GM19455 (cell line): ENCODE data around the gene RBM19.
"Not testable (repeated sequence)": the region's sequence is repeated elsewhere in the genome, so short reads cannot be mapped to it uniquely, and the experiment has no call there.

Experiments used
- ATAC-seq: cut with Tn5 transposase; IDR thresholded peaks from one replicate; pipeline ENCODE4 v1.9.1; 2021; ENCODE audit not compliant: unreplicated experiment

The RBM19 gene, protein sequence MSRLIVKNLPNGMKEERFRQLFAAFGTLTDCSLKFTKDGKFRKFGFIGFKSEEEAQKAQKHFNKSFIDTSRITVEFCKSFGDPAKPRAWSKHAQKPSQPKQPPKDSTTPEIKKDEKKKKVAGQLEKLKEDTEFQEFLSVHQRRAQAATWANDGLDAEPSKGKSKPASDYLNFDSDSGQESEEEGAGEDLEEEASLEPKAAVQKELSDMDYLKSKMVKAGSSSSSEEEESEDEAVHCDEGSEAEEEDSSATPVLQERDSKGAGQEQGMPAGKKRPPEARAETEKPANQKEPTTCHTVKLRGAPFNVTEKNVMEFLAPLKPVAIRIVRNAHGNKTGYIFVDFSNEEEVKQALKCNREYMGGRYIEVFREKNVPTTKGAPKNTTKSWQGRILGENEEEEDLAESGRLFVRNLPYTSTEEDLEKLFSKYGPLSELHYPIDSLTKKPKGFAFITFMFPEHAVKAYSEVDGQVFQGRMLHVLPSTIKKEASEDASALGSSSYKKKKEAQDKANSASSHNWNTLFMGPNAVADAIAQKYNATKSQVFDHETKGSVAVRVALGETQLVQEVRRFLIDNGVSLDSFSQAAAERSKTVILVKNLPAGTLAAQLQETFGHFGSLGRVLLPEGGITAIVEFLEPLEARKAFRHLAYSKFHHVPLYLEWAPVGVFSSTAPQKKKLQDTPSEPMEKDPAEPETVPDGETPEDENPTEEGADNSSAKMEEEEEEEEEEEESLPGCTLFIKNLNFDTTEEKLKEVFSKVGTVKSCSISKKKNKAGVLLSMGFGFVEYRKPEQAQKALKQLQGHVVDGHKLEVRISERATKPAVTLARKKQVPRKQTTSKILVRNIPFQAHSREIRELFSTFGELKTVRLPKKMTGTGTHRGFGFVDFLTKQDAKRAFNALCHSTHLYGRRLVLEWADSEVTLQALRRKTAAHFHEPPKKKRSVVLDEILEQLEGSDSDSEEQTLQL

DNA sequence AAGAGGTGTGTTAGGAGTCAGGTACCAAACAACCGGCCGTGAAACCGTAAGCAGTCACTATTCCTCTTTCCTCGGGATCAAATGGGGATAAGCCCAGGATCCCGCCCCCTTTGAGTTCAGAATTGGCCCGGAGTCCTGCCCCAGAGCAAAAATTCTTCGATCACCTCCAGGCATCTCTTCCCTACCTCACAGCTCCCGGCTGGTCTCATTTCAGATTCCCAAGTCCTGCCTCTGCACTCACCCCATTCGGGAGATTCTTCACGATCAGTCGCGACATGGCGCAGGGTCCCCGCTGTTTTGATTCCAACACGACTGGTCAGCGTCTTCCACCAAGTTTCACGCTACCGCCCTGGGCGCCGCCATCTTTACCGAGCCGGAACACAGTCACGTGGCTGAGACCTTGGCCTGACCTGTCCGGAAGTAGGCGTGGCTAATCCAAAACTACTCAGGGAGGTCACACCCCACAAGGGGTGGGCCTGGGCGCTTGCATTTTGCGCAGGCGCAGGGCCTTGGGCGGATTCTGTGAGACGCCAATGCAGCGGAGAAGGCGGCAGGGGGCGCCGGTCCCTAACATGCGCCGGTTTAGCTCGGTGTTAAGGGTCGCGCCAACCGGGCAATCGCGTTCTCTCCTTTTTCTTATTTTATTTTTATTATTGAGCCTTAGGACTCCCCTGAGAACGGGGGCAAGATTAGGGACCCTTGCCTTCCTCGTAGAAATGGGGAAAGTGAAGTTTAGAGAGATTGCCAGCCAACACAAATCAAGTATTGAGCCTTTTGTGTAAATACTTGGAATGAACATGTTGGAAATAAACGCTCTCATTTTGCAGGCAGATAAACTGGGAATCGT lies at the start of gene RBM19:
RBM19 (minus strand) TSS at position 375 of the 847 bp plus-strand sequence; CDS start at position 277, 98 bp downstream.
- ATAC-seq, result peak; percentile 99

DNA sequence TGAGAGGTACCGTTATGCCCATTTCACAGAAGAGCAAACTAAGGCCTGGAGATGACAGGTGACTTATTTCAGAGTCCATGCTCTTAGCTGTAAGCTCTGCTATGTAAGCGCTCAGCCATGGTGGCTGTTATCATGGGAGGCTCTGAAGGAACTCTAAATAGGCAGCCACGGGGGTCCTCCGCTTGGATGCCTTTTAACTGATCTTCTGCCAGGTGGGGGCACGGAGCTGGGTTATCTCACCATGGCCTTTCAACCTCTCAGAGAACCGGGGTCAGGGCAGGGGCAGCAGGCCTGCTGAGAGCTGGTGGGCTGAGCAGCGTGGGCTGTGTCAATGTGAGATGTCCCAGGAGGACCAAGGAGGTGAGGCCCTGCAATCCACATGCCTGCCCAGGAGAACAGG lies 49.7 kb upstream of the RBM19 start:
- no peak for ATAC-seq

DNA sequence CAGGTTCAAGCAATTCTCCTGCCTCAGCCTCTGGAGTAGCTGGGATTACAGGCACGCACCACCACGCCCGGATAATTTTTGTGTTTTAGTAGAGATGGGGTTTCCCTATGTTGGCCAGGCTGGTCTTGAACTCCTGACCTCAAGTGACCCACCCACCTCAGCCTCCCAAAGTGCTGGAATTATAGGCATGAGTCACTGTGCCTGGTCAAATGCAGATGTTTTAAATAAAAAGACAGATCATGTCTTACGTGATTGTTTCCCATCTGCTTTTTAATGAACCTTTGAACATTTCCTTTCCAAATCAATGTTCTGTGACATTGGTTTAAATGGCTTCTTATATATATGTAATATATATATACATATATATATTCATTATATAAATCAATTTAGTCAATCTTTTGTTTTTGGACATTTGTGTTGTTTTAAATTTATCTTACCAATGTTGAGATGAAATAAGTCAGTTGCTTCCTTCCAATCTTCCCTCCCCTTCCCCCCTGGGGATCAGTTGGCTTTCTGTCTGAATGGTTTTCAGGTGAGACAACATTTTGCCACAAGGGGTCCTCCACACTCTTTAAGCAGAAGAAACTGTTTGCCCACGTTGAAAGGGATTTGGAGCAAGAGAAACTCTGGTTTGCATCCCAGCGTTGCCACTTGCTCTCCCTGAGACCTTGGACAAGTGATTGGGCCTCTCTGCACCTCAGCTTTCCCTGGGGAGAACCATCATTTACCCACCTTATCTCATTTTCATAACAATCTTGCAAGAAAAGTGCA lies 47.6 kb upstream of the RBM19 start:
- ATAC-seq, result no peak

DNA sequence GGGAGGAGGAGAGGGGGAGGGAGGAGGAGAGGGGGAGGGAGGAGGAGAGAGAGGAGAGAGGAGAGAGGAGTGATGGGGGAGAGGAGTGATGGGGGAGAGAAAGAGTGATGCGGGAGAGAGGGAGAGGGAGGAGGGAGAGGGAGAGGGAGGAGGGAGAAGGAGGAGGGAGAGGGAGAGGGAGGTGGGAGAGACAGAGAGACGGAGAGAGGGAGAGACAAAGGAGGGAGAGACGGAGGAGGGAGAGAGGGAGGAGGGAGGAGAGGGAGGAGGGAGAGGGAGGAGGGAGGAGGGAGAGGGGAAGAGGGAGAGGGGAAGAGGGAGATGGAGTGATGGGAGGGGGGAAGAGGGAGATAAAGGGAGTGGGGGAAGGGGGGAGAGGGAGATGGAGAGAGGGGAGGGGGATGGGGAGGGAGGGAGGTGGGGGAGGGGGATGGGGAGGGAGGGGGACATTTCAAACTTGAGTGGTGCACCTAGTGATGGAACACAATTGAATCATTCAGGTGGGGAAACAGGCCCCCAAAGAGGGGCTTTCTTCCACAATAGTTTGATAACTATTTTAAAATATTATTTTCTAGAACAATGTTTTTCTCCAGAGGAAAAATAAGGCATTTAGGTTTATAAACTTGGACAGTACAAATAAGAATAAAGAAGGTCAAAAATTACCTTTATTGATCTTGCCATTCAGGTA lies 46.8 kb upstream of the RBM19 start:
- no peak for ATAC-seq

DNA sequence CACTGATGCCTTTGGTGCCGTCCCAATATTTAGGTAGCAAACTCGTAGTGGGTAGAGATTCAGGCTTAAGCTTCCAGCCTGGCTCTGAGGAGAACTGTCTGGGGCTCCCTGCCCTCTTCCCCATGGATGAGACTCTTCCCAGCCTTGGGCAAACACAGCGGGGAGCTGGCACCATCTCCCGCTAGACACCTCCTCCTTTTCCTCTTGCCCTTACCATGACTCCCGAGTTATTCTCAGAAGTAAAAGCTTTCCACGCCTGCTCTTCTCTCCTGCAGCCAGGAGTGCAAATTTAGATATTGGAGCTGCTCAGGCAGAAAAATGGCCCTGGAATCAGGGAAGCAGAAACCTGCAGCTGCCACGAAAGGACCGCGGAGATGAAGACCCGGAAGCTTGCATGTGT lies 45.6 kb upstream of the RBM19 start:
- ATAC-seq, result no peak

DNA sequence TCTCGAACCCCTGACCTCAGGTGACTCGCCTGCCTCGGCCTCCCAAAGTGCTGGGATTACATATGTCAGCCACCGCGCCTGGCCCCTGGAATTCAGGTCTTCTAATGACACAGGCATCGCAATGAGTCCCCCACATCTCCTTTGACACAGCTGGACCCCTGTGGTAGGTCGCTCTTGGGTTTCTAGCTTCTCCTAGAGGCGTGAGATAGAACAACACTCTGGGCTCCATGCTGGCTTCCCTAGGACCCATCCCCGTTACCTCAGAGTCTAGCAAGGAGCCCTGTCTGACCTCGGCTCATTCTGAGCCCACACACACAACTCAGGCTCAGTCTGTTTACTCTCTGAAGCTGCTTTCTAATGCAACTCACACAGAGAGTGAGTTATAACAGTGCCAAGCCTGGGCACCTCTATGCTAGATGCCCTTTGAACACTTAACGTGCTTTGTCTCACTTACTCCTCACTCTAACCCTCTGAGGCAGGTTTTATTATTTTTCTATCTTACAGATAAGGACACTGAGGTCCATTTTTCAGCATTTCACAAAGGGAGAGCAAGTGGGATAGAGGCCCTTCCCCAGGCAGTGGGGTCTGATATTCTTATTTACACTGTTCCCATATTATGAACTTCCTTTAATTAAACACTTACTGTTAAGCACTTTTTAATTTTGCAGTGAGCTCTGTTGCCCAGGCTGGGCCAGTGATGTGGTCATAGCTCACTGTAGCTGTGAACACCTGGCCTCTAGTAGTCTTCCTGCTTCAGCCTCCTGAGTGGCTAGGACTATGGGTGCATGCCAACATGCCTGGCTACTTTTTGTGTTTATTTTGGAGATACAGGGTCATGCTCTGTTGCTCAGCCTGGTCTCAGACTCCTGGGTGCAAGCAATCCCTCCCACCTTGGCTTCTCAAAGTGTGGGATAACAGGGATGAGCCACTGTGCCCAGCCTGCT lies 40.6 kb upstream of the RBM19 start:
- no peak for ATAC-seq

DNA sequence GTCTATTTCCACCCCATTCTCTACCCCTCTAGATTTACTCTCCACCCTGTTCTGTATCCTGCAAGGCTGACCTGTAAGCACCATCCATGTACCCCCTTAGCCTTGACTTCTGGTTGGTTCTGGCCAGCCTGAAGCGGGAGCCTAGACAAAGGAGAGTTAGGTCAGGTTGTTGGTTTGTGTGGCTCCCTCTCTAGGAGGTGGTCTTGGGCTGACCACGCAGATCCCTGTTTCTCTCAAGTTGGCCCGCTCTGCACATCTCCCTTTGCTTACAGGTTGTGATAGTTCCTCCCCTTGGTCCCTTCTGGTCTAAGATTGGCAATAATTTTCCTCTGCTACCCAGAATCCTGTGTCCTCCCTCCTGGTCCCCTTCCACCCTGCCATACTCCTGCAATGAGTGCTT lies 38.3 kb upstream of the RBM19 start:
- no peak for ATAC-seq

DNA sequence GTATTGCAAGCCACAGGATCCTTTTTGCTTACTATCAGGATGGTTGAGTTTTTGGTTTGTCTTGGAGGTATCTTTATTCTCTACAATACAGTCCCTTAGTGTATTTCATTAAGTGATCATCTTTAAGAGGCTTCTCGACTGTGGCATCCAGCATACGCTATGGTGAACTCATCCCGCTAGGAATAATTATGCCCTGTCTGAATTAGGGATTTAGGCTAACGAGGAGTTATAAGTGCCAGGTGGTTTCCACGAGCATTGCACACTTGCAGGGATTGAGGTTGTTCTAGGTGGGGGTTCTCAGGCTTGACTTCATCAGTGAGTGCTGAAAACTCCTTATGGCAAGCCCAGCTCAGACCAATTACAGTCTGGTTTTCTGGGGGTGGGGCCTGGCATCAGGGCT lies 37.2 kb upstream of the RBM19 start:
- no peak for ATAC-seq

DNA sequence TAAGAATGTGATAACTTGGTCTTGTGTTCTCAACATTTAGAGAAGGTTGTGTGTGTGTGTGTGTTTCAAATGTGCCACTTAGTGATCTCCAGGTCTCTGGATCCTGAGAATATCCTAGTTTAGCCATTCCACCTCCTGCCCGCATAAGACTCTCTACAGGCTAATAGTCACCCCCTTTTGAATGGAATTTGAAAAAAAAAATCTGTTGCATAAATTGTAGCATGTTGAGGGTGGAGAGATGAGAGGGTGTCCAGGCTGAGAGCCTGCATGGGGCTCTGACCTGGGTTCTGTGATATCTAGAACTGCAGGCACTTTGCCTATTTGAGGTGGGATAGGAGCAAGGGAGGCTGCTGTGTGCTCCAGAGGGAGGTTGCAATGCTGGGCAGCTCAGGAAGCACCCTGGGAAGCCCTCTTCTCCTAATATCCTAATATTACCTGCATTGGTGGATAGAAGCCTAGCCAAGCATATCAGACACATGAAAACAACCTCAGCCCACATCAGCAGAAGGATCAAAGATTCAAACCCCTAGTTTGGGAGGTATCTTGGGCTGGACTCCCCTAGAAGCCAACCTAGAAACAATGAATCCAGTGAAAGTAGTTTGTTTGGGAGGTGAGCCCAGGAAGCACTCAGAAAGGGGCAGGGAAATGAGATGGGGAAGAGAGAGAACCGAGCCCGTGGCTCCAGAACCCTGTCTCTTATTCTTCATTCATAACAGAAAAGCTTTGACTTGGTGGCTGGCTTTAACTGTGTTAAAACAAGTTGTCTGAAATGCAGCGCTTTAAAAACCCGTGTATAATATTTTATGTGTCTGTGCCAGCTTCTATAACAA lies 35.6 kb upstream of the RBM19 start:
- no peak for ATAC-seq

DNA sequence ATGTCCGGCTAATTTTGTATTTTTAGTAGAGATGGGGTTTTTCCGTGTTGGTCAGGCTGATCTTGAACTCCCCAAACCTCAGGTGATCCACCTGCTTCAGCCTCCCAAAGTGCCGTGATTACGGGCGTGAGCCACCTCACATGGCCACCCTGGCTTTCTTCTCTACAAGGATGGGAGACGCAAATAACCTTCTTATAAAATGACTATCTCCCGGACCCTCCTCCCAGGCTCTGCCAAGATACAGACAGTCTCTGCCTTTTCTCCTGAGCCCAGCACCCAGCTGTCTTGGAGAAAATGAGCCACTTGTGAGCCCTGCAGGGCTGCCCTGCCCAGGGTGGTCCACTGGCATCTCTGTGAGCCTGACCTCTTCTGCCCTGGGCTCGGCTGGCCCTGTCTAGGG lies 34.7 kb upstream of the RBM19 start:
- ATAC-seq, result no peak

DNA sequence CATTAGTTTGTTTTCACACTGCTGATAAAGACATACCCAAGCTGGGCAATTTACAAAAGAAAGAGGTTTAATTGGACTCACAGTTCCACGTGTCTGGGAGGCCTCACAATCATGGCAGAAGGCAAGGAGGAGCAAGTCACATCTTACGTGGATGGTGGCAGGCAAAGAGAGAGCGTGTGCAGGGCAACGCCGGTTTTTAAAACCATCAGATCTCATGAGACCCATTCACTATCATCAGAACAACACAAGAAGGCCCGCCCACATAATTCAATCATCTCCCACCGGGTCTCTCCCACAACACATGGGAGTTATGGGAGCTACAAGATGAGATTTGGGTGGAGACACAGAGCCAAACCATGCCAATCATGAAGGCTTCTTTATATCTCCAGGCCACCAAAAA lies 34.1 kb upstream of the RBM19 start:
- not testable (repeated sequence) for ATAC-seq

DNA sequence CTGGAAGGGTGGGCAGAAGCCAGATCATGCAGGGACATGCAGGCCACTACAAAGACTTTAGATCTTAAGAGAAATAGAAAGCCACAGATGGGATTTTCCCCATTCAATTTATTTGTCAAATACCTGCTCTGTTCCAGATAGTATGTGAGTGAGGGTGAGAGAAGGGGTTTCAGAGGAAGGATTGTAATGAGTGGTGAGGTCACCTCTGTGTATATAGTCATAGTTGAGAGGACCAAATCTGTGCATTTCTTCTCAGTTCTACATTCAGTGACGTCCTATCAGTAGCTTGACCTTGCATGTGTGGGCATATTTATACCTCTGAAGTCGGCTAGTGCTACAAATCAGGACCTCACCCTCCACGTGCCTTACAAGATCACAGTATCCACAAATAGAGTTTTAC lies 31.2 kb upstream of the RBM19 start:
- ATAC-seq, result no peak

DNA sequence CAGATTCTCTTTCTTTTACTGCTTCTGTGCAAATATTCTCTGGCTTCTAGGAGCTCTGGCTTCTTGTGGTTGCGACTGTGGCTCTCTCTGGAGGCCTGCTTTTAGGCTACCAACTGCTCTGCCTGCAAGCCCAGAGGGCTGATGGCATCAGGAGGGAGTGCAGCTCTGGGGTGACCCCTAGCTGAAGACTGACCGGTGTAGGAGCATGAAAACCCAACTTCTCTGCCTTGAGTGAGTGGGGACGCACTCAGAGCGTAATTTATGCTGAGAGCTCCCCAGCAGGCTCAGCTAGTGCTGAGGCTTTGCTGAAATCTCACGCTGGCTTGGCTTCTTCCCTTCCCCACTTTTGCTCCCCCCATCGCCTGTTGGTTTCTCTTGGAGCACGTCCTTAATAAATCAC lies 29.9 kb upstream of the RBM19 start:
- ATAC-seq, result no peak

DNA sequence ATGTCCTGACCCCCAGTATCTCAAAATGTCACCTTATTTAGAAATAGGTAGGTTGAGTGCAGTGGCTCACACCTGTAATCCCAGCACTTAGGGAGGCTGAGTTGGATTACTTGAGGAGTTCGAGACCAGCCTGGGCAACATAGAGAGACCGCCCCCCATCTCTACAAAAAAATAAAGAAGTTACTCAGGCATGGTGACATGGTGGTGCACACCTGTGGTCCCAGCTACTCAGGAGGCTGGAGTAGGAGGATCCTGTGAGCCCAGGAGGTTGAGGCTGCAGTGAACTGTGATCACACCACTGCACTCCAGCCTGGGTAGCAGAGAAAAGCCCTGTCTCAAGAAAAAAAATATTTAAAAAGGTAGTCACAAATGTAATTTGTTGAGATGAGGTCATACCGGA lies 27.9 kb upstream of the RBM19 start:
- no peak for ATAC-seq

DNA sequence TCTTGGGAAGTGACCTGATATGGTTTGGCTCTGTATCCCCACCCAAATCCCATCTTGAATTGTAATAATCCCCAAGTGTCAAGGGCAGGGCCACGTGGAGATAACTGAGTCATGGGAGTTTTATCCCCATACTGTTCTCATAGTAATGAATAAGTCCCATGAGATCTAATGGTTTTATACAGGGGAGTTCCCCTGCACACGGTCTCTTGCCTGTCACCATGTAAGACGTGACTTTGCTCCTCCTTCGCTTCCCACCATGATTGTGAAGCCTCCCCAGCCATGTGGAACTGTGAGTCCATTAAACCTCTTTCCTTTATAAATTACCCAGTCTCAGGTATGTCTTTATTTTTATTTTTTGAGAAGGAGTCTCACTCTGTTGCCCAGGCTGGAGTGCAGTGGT lies 26.6 kb upstream of the RBM19 start:
- ATAC-seq, result not testable (repeated sequence)

DNA sequence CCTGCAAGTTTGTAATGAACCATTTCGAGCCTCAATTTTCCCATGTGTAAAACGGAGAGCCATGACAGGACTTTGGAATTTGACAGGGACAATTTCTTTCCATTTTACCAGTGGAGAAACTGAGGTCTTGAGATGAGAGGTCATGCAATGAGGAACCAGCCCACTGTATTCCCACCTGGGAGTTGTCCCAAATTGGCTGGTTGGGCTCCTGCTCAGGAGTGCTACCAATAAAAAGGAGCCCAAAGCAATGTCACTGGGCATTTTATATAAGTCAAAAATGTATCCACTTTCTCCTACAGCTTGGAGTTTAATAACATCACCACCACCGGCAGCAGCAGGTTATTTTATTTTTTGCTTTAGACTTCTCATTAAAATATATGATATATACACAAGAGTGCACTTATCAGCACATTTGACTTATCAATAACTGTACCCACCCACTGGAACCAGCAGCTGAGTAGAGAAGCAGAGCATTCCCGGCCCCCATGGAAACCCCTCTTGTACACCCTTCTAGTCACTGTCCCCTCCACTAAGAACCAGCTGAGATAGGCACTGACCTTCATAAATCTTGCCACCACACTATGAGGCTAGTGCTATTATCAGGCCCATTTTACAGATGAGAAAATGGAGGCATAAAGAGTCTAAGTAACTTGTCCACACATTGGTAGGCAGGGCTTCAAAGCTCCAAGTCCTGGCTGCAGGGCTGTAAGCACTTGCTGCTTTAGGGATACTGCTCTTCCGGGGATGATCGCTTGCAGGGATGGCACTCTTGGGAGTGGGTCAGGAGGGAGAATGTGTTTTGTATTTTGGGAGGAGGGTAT lies 25.3 kb upstream of the RBM19 start:
- no peak for ATAC-seq
